Tibial artery (tissue), 4 donors: Measurements from ENCODE around the gene FBXO44.
A peak's percentile ranks its signal among the peaks of the same experiment; 100 is the strongest.

Experiments
- DNase-seq, 2 donors: peaks; one replicate each; pipeline ENCODE4 v3.0.0-alpha.2; 2019
- H3K27ac ChIP-seq, 2 donors: fragments of 200-600 bp; sonication (generic) in 1 of 2; 1 replicate in 1 of 2; 2 replicates in 1 of 2; pipeline ENCODE4 v1.5.1; 2018 to 2019; ENCODE audit warnings: mild to moderate bottlenecking in 1 of 2
- H3K27me3 ChIP-seq, 2 donors: fragments of 200-600 bp; sonication (generic) in 1 of 2; one replicate each; pipeline versions ENCODE4 v1.5.1 to v1.6.0; 2016 to 2019
- H3K36me3 ChIP-seq, 3 donors: fragments of 200-600 bp; sonication (generic) in 2 of 3; one replicate each; pipeline ENCODE4 v1.5.1; 2016 to 2019; ENCODE audit warnings: mild to moderate bottlenecking in 2 of 3
- H3K4me1 ChIP-seq, 4 donors: fragments of 200-600 bp; sonication (generic) in 2 of 4; 1 replicate in 3 of 4; 2 replicates in 1 of 4; pipeline ENCODE4 v1.5.1; 2016 to 2019
- H3K4me3 ChIP-seq, 2 donors: fragments of 200-600 bp; sonication (generic) in 1 of 2; 1 replicate in 1 of 2; 2 replicates in 1 of 2; pipeline ENCODE4 v1.5.1; 2018 to 2019; ENCODE audit warnings: mild to moderate bottlenecking in 2 of 2
- H3K9me3 ChIP-seq, 3 donors: fragments of 200-600 bp; sonication (generic) in 1 of 3; one replicate each; pipeline ENCODE4 v1.5.1; 2016 to 2019
- intact Hi-C: fragments of 100-400 bp; cut with DNase I; formaldehyde crosslinking; loops from one replicate; pipeline ENCODE4 v1.15.0; 2023; ENCODE audit warnings: low total_unique reads
- TF ChIP-seq, protein P1 (sequence below), 2 experiments: fragments of 200-600 bp in 1 of 2; fragments of 450-650 bp in 1 of 2; IDR thresholded peaks; one replicate each; pipeline ENCODE4 v1.5.1; 2017 to 2019; ENCODE audit warnings: antibody characterized with exemption in 2 of 2, mild to moderate bottlenecking in 1 of 2, moderate library complexity in 1 of 2

FBXO44 gene

GRCh38 chr1:11691302-11691914 is 36.7 kb downstream of the FBXO44 start, which contains the start of gene DRAXIN:
TSS of gene DRAXIN (plus strand) at chr1:11691710. CDS start at chr1:11706259, 14,549 bp downstream.
- TF ChIP-seq, protein P1, sequence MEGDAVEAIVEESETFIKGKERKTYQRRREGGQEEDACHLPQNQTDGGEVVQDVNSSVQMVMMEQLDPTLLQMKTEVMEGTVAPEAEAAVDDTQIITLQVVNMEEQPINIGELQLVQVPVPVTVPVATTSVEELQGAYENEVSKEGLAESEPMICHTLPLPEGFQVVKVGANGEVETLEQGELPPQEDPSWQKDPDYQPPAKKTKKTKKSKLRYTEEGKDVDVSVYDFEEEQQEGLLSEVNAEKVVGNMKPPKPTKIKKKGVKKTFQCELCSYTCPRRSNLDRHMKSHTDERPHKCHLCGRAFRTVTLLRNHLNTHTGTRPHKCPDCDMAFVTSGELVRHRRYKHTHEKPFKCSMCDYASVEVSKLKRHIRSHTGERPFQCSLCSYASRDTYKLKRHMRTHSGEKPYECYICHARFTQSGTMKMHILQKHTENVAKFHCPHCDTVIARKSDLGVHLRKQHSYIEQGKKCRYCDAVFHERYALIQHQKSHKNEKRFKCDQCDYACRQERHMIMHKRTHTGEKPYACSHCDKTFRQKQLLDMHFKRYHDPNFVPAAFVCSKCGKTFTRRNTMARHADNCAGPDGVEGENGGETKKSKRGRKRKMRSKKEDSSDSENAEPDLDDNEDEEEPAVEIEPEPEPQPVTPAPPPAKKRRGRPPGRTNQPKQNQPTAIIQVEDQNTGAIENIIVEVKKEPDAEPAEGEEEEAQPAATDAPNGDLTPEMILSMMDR (IDR thresholded peaks at IDR 0.05): no peak
- DNase-seq: no peak
- Histone ChIP-seq H3K4me3 (peak within 1 kb of the TSS in 1 of 2 donors; percentile 34), H3K36me3 (no peaks in the 10 kb centered on the region), H3K4me1 (peaks cover 0 to 31% (median 24%) of the 10 kb centered on the region in 4 donors), H3K9me3 (no peaks in the 10 kb centered on the region), H3K27me3 (peaks cover 7 to 82% of the 10 kb centered on the region in 2 donors), H3K27ac (no peak within 1 kb of the TSS)
- intact Hi-C loops: no loop called here

GRCh38 chr1:11691928-11692711 is 37.4 kb downstream of the FBXO44 start:
- Histone ChIP-seq H3K4me1 (peaks cover 0 to 31% (median 24%) of the 10 kb centered on the region in 4 donors), H3K27ac (no peak overlapping the region), H3K4me3 (no peak overlapping the region), H3K27me3 (peaks cover 7 to 89% of the 10 kb centered on the region in 2 donors), H3K9me3 (no peaks in the 10 kb centered on the region), H3K36me3 (no peaks in the 10 kb centered on the region)
- intact Hi-C loops: no loop called here
- DNase-seq: no peak
- TF ChIP-seq, protein P1 (IDR thresholded peaks at IDR 0.05): no peak

GRCh38 chr1:11693024-11693590 is 38.4 kb downstream of the FBXO44 start:
- TF ChIP-seq, protein P1 (IDR thresholded peaks at IDR 0.05): no peak
- Histone ChIP-seq H3K36me3 (no peaks in the 10 kb centered on the region), H3K27me3 (peaks cover 7 to 94% of the 10 kb centered on the region in 2 donors), H3K27ac (no peak overlapping the region), H3K4me3 (no peak overlapping the region), H3K9me3 (no peaks in the 10 kb centered on the region), H3K4me1 (peaks cover 0 to 31% (median 24%) of the 10 kb centered on the region in 4 donors)
- DNase-seq: peak in 1 of 2 donors; percentile 30
- intact Hi-C loops: no loop called here

- TF ChIP-seq, protein P1 (IDR thresholded peaks at IDR 0.05): no peak
- peaks cover 7 to 94% of the 10 kb centered on the region in 2 donors for H3K27me3 ChIP-seq
- intact Hi-C loops: no loop called here
- peaks cover 0 to 31% (median 24%) of the 10 kb centered on the region in 4 donors for H3K4me1 ChIP-seq
- DNase-seq: no peak
- no peak overlapping the region for H3K4me3 ChIP-seq
- no peaks in the 10 kb centered on the region for H3K36me3 ChIP-seq
- no peak overlapping the region for H3K27ac ChIP-seq
- no peaks in the 10 kb centered on the region for H3K9me3 ChIP-seq
Observed at GRCh38 chr1:11693917-11694316, 39.2 kb downstream of the FBXO44 start.

DNA sequence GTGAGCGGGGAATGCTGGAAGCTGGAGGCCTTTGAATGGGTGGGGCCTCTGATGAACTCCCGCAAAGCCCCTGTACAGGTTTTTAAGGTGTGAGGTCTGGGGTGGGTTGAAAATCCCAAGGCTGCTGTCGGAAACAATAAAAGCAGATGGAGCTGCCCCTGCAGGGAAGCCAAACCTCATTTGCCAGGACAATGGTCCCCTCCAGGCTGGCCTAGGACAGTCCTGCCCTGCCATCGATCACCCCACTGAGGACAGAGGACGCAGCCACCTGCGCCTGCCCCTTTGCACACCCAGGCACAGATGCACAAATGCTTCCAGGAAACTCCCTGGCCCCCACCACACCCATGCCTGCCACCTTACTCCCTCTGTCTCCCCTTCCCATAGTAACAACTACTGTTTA is 41.2 kb downstream of the FBXO44 start:
- H3K4me1 ChIP-seq: peaks cover 0 to 31% (median 22%) of the 10 kb centered on the region in 4 donors
- TF ChIP-seq, protein P1 (IDR thresholded peaks at IDR 0.05): no peak
- peaks cover 4 to 97% of the 10 kb centered on the region in 2 donors for H3K27me3 ChIP-seq
- no peak for DNase-seq
- no peaks in the 10 kb centered on the region for H3K9me3 ChIP-seq
- intact Hi-C loops: no loop called here
- H3K36me3 ChIP-seq: no peaks in the 10 kb centered on the region
- H3K4me3 ChIP-seq: no peak overlapping the region
- H3K27ac ChIP-seq: no peak overlapping the region
